ENCODE measurements around the gene AHR. TPM values are rescaled to one million over a fixed set of nuclear protein-coding genes. Genes with fewer than 3 reads are reported as not detected.

Gene AHR
- total and polyA plus RNA-seq, 2 experiments from 2014 or later = 10.6 to 69.8 TPM

DNA sequence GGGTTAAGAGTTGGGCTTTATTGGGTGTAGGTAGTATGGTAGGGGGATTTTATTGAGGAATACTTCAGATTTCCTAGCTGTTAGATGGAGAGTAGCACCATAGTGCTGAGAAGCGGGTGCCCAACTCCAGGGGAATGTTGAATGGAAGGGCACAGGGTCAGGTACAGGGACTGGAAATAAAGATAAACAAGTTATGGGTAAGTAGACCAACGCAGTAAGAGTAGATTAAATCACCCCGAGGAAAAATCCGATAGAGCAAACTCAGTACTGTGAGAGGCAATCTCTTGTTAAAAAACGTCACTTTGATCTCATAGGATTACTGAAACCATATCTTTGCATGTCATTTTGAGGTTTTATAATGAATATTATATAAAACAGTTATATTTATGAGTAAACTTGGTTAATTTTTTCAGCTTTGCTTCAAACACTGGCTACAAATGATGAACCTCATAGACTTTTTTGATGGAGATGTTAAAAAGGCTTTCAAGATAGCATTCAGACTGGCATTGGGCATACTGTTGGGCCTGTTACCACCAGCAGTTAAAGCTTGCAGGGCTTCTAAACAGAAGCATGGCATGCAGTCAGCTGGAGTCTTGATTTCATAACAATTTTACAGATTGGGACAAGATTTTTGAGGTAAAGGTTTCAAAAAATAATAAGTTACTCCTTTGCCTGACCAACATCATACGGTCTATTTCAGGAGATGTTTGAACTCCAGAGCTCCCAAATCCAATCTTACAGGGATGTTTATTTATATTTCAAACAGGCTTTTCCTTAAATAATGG lies 7.1 kb downstream of the AHR start:
- no peaks in the 10 kb centered on the region for H3K9me2 ChIP-seq (replicated peaks; ENCODE audit: insufficient read depth)
- no peak overlapping the region for H3K4me3 ChIP-seq
- H3K4me2 ChIP-seq = peak overlapping the region; percentile 67
- TF ChIP-seq, protein P1, sequence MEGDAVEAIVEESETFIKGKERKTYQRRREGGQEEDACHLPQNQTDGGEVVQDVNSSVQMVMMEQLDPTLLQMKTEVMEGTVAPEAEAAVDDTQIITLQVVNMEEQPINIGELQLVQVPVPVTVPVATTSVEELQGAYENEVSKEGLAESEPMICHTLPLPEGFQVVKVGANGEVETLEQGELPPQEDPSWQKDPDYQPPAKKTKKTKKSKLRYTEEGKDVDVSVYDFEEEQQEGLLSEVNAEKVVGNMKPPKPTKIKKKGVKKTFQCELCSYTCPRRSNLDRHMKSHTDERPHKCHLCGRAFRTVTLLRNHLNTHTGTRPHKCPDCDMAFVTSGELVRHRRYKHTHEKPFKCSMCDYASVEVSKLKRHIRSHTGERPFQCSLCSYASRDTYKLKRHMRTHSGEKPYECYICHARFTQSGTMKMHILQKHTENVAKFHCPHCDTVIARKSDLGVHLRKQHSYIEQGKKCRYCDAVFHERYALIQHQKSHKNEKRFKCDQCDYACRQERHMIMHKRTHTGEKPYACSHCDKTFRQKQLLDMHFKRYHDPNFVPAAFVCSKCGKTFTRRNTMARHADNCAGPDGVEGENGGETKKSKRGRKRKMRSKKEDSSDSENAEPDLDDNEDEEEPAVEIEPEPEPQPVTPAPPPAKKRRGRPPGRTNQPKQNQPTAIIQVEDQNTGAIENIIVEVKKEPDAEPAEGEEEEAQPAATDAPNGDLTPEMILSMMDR (IDR thresholded peaks at IDR 0.05; ENCODE audit: poor library complexity) = no peak
- TF ChIP-seq EZH2 (IDR thresholded peaks at IDR 0.05; ENCODE audit: borderline replicate concordance) (no peak), EZH2phosphoT487 (IDR thresholded peaks at IDR 0.05; ENCODE audit: low read depth, severe bottlenecking, unreplicated experiment) (no peak)
- WGBS (ENCODE audit: low lambda C conversion rate, missing lambda C conversion rate) = 71% methylated on average over 6 of the region's 6 CpGs
- H3K79me2 ChIP-seq = peaks cover 100% of the 10 kb centered on the region
- no peaks in the 10 kb centered on the region for H3K27me3 ChIP-seq
- H3K9me3 ChIP-seq (ENCODE audit: low read depth) = no peaks in the 10 kb centered on the region
- H2AFZ ChIP-seq = no peak overlapping the region
- DNase-seq (ENCODE audit: low spot score) = no peak
- H3K36me3 ChIP-seq (replicated peaks; ENCODE audit: insufficient read depth, low read depth) = no peaks in the 10 kb centered on the region
- peaks cover 34% of the 10 kb centered on the region for H4K20me1 ChIP-seq (ENCODE audit: insufficient read depth, poor library complexity, severe bottlenecking)
- no peak overlapping the region for H3K27ac ChIP-seq
- H3K4me1 ChIP-seq (ENCODE audit: insufficient read depth) = peaks cover 28% of the 10 kb centered on the region

DNA sequence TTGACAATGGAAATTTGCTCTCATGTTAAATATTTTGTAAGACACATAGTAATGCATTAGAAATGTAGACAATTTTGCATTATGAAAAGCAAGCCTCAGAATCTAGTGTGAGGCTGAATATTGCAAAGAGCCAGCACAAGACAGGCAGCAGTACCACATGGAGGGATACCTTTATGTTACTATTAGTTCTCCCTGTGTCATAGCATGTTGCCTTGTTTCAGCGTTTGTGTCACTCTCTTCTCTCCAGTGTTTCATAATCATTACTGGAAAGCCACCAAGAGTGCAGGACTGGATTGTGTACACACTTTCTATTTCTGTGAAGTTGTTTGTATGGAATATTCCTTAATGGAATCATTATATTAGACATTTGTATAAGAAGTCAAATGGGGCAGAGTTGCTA lies 8.5 kb downstream of the AHR start:
- Histone ChIP-seq H3K9me2 (replicated peaks; ENCODE audit: insufficient read depth) (no peaks in the 10 kb centered on the region), H2AFZ (no peak overlapping the region), H3K27ac (peak overlapping the region; percentile 41), H3K79me2 (peaks cover 100% of the 10 kb centered on the region), H4K20me1 (ENCODE audit: insufficient read depth, poor library complexity, severe bottlenecking) (peaks cover 23% of the 10 kb centered on the region), H3K4me1 (ENCODE audit: insufficient read depth) (peaks cover 28% of the 10 kb centered on the region), H3K4me3 (no peak overlapping the region), H3K36me3 (replicated peaks; ENCODE audit: insufficient read depth, low read depth) (no peaks in the 10 kb centered on the region), H3K4me2 (peak overlapping the region; percentile 67), H3K9me3 (ENCODE audit: low read depth) (no peaks in the 10 kb centered on the region), H3K27me3 (no peaks in the 10 kb centered on the region)
- 86% methylated on average over 1 of the region's 1 CpG for WGBS (ENCODE audit: low lambda C conversion rate, missing lambda C conversion rate)
- no peak for TF ChIP-seq EZH2 (IDR thresholded peaks at IDR 0.05; ENCODE audit: borderline replicate concordance)
- TF ChIP-seq, protein P1 (IDR thresholded peaks at IDR 0.05; ENCODE audit: poor library complexity) = no peak
- no peak for TF ChIP-seq EZH2phosphoT487 (IDR thresholded peaks at IDR 0.05; ENCODE audit: low read depth, severe bottlenecking, unreplicated experiment)
- DNase-seq (ENCODE audit: low spot score) = no peak

DNA sequence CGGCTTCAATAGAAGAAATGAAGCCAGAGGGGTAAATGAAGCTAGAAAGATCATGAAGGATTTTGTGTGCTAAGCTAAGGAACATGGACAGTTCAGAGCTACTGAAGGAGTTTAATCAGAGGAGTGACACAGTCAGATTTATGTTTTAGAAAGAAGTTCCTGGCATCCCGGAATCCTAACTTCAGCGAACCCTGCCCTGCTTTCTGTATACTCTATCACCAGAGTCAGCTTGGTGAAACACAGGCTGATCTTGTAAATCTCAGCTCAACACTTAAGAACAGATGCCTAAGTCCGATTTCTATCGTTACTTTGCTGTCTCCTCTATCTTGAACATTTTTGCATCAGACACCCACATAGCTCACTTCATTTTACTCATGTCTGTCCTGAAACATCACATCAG lies 9.1 kb downstream of the AHR start:
- TF ChIP-seq, protein P1 (IDR thresholded peaks at IDR 0.05; ENCODE audit: poor library complexity) = no peak
- TF ChIP-seq EZH2 (IDR thresholded peaks at IDR 0.05; ENCODE audit: borderline replicate concordance) (no peak), EZH2phosphoT487 (IDR thresholded peaks at IDR 0.05; ENCODE audit: low read depth, severe bottlenecking, unreplicated experiment) (no peak)
- H3K27ac ChIP-seq = peak overlapping the region; percentile 41
- H3K4me3 ChIP-seq = no peak overlapping the region
- H2AFZ ChIP-seq = no peak overlapping the region
- peaks cover 19% of the 10 kb centered on the region for H4K20me1 ChIP-seq (ENCODE audit: insufficient read depth, poor library complexity, severe bottlenecking)
- no peaks in the 10 kb centered on the region for H3K9me3 ChIP-seq (ENCODE audit: low read depth)
- no peaks in the 10 kb centered on the region for H3K27me3 ChIP-seq
- DNase-seq (ENCODE audit: low spot score) = no peak
- H3K36me3 ChIP-seq (replicated peaks; ENCODE audit: insufficient read depth, low read depth) = no peaks in the 10 kb centered on the region
- peaks cover 100% of the 10 kb centered on the region for H3K79me2 ChIP-seq
- peak overlapping the region; percentile 67 for H3K4me2 ChIP-seq
- H3K9me2 ChIP-seq (replicated peaks; ENCODE audit: insufficient read depth) = no peaks in the 10 kb centered on the region
- H3K4me1 ChIP-seq (ENCODE audit: insufficient read depth) = peaks cover 28% of the 10 kb centered on the region
- 55% methylated on average over 5 of the region's 5 CpGs for WGBS (ENCODE audit: low lambda C conversion rate, missing lambda C conversion rate)
